ENCODE results near the gene CACNB1.

The CACNB1 gene

GRCh38 chr17:39197380-39198185, at the start of gene CACNB1:
TSS of gene CACNB1 (minus strand) at chr17:39197669. CDS start at chr17:39197495, 174 bp downstream.
- peak; percentile 24 for DNase-seq

- DNase-seq = no peak
These were observed 48.8 kb upstream of the CACNB1 start for GRCh38 chr17:39246274-39246673.

- DNase-seq = peak; percentile 37
These were observed 47.4 kb upstream of the CACNB1 start for GRCh38 chr17:39244600-39245570.

GRCh38 chr17:39244016-39244599, 46.6 kb upstream of the CACNB1 start:
- DNase-seq = no peak

GRCh38 chr17:39243155-39243554, 45.7 kb upstream of the CACNB1 start:
- no peak for DNase-seq

GRCh38 chr17:39240631-39241030, 43.2 kb upstream of the CACNB1 start:
- no peak for DNase-seq

GRCh38 chr17:39239640-39240314, 42.3 kb upstream of the CACNB1 start:
- no peak for DNase-seq

GRCh38 chr17:39238311-39238972, 41.0 kb upstream of the CACNB1 start:
- no peak for DNase-seq

- no peak for DNase-seq
These were observed 40.1 kb upstream of the CACNB1 start for GRCh38 chr17:39237586-39237985.

GRCh38 chr17:39236981-39237441, 39.5 kb upstream of the CACNB1 start:
- no peak for DNase-seq

- DNase-seq = no peak
These were observed 39.0 kb upstream of the CACNB1 start for GRCh38 chr17:39236450-39236927.

GRCh38 chr17:39235555-39236449, 38.3 kb upstream of the CACNB1 start:
- no peak for DNase-seq

GRCh38 chr17:39231591-39232551, 34.4 kb upstream of the CACNB1 start:
- DNase-seq = no peak

GRCh38 chr17:39231091-39231561, 33.7 kb upstream of the CACNB1 start:
- DNase-seq = no peak

GRCh38 chr17:39230361-39230760, 32.9 kb upstream of the CACNB1 start:
- DNase-seq = no peak

- DNase-seq = no peak
These were observed 31.9 kb upstream of the CACNB1 start for GRCh38 chr17:39229274-39229913.

GRCh38 chr17:39227364-39227919, 30.0 kb upstream of the CACNB1 start:
- DNase-seq = no peak

- no peak for DNase-seq
These were observed 28.7 kb upstream of the CACNB1 start for GRCh38 chr17:39225959-39226683.
